GM19438 (cell line): ENCODE results near the gene PC.
"Not testable (repeated sequence)": the region's sequence is repeated elsewhere in the genome, so short reads cannot be mapped to it uniquely, and the experiment has no call there.

Source experiments
- ATAC-seq: cut with Tn5 transposase; IDR thresholded peaks from one replicate; pipeline ENCODE4 v1.9.1; 2021; ENCODE audit warnings: low read depth; ENCODE audit not compliant: unreplicated experiment

Gene PC

DNA sequence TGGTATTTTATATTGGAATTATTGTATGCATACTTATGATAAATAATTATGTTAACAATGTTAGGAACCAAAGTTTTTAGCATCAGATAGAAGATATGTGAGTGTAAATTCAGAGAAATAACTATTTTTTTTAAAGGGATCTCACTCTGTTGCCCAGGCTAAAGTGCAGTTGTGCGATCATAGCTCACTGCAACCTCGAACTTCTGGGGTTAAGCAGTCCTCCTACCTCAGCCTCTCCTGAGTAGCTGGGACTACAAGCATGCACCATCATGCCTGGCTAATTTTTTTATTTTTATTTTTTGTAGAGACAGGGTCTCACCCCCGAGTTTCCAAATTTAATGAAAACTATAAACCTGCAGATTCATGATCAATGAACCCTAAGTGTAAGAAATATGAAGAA, 148.6 kb downstream of the PC start:
- no peak for ATAC-seq

GRCh38 chr11:66800720-66801428, 157.3 kb downstream of the PC start:
- ATAC-seq = no peak

- ATAC-seq = not testable (repeated sequence)
These were observed 158.4 kb downstream of the PC start for GRCh38 chr11:66799815-66800214.
